DMS153 (cell line): ENCODE measurements around the gene BRCA1.
"Not testable (repeated sequence)": the region's sequence is repeated elsewhere in the genome, so short reads cannot be mapped to it uniquely, and the experiment has no call there.

Experiments used
- DNase-seq: peaks from one replicate; lab custom pipeline; 2025; lab: John Stamatoyannopoulos, UW

The BRCA1 gene

GRCh38 chr17:43134774-43135453 lies 9.8 kb upstream of the BRCA1 start:
- no peak for DNase-seq

GRCh38 chr17:43133439-43133838 lies 8.3 kb upstream of the BRCA1 start:
- not testable (repeated sequence) for DNase-seq

GRCh38 chr17:43132117-43132516 lies 7.0 kb upstream of the BRCA1 start:
- no peak for DNase-seq

- DNase-seq: no peak
Measured at GRCh38 chr17:43129671-43130010, 4.5 kb upstream of the BRCA1 start.

DNA sequence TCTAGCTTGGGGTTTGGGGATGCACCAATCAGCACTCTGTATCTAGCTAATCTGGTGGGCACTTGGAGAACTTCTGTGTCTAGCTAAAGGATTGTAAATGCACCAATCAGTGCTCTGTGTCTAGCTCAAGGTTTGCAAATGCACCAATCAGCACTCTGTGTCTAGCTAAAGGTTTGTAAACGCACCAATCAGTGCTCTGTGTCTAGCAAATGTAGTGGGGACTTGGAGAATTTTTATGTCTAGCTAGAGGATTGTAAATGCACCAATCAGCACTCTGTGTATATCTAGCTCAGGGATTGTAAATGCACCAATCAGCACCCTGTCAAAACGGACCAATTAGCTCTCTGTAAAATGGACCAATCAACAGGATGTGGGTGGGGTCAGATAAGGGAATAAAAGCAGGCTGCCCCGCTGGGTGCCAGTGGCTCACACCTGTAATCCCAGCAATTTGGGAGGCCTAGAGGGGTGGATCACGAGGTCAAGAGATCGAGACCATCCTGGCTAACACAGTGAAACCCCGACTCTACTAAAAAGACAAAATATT lies 2.2 kb upstream of the BRCA1 start:
- not testable (repeated sequence) for DNase-seq

DNA sequence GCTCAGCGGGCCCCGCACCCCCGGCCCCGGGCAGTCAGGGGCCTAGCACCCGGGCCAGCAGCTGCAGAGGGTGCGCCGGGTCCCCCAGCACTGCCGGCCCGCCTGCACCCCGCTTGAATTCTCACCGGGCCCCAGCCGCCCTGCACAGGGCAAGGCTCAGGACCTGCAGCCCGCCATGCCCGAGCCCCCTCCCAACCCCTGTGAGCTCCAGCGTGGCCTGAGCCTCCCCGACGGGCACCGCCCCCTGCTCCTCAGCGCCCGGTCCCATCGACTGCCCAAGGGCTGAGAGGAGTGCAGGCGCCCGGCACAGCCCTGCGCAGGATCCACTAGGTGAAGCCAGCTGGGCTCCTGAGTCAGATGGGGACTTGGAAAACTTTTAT lies 1.7 kb upstream of the BRCA1 start:
- no peak for DNase-seq

DNA sequence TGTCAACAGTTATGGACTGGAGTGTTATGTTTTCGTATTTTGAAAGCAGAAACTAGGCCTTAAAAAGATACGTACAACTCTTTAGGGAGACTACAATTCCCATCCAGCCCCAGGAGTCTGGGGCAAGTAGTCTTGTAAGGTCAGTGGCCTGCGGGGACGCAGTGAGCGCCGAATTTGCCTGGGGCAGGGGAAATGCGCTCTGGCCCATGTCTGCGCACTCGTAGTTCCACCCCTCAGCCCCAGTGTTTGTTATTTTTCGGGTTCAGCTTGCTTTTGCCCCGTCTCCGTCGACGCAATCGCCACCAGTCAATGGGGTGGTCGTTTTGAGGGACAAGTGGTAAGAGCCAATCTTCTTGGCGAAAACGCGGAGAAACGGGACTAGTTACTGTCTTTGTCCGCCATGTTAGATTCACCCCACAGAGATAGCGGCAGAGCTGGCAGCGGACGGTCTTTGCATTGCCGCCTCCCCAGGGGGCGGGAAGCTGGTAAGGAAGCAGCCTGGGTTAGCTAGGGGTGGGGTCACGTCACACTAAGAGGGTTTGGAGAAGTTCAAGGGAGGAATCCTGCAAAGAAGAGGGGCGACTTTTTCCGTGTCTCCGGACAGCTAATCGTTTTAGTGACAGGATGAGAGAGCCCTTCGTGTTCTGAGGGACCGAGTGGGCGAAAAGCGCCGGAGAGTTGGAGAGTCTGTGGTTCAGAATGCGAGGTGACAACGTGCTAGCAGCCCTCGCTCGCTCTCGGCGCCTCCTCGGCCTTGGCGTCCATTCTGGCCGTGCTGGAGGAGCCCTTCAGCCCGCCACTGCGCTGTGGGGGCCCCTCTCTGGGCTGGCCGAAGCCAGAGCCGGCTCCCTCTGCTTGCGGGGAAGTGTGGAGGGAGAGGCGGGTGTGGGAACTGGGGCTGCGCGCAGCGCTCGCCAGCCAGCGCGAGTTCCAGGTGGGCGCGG lies 1.1 kb upstream of the BRCA1 start:
- DNase-seq: peak; percentile 10

- no peak for DNase-seq
Measured at GRCh38 chr17:43118679-43119615, 6.2 kb downstream of the BRCA1 start.

DNA sequence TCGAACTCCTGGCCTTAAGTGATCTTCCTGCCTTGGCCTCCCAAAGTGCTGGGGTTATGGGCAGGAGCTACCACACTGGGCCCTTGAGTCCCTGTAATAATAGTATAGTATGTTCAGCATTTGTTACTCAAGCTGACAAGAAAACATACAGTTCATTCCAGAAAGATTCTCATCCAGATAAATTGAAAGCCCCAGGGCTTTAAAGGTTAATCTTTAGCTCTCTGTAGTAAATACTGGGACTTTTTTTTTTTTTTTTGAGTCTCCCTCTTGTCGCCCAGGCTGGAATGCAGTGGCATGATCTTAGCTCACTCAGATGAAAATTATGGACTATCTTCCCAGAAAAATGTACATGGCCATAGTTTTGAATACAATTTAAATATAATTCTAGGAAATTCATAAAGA lies 11.0 kb downstream of the BRCA1 start:
- DNase-seq: no peak

- no peak for DNase-seq
Measured at GRCh38 chr17:43106552-43106951, 18.6 kb downstream of the BRCA1 start.

DNA sequence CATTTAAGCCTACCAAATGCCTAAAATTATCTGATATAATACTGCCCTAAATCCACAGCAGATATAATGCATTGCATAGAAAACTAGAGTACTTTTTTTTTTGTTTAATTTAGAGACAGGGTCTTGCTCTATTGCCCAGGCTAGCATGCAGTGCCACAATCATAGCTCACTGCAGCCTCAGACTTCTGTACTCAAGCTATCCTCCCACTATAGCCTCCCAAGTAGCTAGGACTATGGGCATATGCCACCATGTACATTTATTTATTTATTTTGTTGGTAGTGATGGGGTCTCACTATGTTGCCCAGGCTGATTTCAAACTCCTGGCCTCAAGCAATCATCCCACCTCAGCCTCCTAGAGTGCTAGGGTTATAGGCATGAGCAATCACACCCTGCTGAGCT lies 20.0 kb downstream of the BRCA1 start:
- DNase-seq: no peak

- DNase-seq: no peak
Measured at GRCh38 chr17:43104665-43105064, 20.5 kb downstream of the BRCA1 start.

GRCh38 chr17:43095364-43095763 lies 29.8 kb downstream of the BRCA1 start:
- not testable (repeated sequence) for DNase-seq

DNA sequence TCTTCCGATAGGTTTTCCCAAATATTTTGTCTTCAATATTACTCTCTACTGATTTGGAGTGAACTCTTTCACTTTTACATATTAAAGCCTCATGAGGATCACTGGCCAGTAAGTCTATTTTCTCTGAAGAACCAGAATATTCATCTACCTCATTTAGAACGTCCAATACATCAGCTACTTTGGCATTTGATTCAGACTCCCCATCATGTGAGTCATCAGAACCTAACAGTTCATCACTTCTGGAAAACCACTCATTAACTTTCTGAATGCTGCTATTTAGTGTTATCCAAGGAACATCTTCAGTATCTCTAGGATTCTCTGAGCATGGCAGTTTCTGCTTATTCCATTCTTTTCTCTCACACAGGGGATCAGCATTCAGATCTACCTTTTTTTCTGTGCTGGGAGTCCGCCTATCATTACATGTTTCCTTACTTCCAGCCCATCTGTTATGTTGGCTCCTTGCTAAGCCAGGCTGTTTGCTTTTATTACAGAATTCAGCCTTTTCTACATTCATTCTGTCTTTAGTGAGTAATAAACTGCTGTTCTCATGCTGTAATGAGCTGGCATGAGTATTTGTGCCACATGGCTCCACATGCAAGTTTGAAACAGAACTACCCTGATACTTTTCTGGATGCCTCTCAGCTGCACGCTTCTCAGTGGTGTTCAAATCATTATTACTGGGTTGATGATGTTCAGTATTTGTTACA lies 30.9 kb downstream of the BRCA1 start:
- no peak for DNase-seq

DNA sequence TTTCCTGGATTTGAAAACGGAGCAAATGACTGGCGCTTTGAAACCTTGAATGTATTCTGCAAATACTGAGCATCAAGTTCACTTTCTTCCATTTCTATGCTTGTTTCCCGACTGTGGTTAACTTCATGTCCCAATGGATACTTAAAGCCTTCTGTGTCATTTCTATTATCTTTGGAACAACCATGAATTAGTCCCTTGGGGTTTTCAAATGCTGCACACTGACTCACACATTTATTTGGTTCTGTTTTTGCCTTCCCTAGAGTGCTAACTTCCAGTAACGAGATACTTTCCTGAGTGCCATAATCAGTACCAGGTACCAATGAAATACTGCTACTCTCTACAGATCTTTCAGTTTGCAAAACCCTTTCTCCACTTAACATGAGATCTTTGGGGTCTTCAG lies 32.3 kb downstream of the BRCA1 start:
- DNase-seq: no peak

DNA sequence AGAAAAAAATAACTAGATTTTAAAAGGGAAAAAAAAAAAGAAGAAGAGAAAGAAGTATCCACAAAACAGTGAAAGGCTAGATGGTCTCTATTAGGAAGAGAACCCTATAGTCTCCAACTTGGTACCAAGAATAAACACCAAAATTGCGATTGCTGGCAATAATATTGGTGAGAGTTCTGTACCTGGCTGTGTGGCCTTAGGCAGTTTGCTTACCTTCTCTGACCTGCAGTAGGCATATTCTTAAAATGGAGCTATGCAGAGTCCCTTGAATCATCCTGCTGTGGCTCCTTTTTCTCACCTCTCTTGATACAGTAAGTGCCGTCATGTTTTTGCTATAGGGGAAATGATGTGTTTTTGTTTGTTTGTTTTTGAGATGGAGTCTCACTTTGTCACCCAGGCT lies 35.1 kb downstream of the BRCA1 start:
- no peak for DNase-seq

GRCh38 chr17:43085474-43085873 lies 39.7 kb downstream of the BRCA1 start:
- DNase-seq: no peak

DNA sequence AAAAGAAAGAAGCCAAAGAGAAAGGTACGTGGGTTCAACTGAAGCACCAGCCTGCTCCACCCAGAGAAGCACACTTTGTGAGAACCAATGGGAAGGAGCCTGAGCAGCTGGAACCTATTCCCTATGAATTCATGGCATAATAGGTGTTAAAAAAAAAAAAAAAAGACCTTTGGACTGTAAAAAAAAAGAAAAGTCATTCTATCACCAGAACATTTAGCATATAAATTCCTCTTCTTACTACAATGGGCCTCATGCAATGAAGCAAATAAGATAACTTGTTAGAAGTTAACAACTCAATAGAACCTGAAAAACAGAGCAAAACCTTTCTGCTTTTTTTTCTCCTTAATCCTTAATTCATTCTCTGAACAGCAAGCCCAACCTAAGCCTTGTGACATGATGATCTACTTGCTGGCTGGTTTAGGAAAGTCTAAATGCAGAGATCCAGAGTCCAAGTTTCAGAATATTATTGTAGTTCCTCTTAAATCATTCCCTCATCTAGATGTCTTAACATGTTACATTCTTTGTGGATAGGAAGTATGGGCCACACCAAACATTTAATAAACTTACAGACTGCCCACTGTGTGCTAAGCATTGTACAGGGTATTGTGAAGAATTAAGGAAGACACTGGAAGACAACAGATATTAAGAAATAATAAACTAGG lies 45.4 kb downstream of the BRCA1 start:
- no peak for DNase-seq

DNA sequence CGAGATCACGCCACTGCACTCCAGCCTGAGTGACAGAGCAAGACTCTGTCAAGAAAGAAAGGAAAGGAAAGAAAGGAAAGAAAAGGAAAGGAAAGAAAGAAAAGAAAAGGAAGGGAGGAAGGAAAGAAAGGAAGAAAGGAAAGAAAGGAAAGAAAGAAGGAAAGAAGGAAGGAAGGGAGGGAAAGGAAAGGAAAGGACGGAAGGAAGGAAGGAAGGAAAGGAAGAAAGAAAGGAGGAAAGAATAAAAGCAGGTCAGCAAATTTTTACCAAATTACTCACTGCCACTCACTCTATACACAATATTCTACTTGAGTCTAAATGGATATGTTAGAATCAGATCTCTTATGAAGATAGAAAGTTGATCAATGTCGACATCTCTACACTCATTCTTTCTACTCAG lies 50.3 kb downstream of the BRCA1 start:
- no peak for DNase-seq

- DNase-seq: no peak
Measured at GRCh38 chr17:43070872-43071271, 54.3 kb downstream of the BRCA1 start.

GRCh38 chr17:43070257-43070656 lies 54.9 kb downstream of the BRCA1 start:
- no peak for DNase-seq
